Stimulated activated naive CD4-positive, alpha-beta T cell (primary cell): ENCODE measurements around the gene OR1C1.
"Not testable (repeated sequence)": the region's sequence is repeated elsewhere in the genome, so short reads cannot be mapped to it uniquely, and the experiment has no call there.

ENCODE experiments used
- DNase-seq, 6 experiments: peaks; one replicate each; lab custom pipeline; 2025; lab: John Stamatoyannopoulos, UW

The OR1C1 gene

GRCh38 chr1:247760456-247760855 is at the start of gene OR1C1:
TSS of gene OR1C1 (minus strand) at chr1:247760556. CDS start at chr1:247758406, 2,150 bp downstream.
- DNase-seq: no peak

- no peak for DNase-seq
Measured at GRCh38 chr1:247797518-247797917, 37.2 kb upstream of the OR1C1 start.

- DNase-seq: no peak
Measured at GRCh38 chr1:247769603-247770002, 9.2 kb upstream of the OR1C1 start.

GRCh38 chr1:247754311-247754710 is 6.0 kb downstream of the OR1C1 start:
- not testable (repeated sequence) for DNase-seq

GRCh38 chr1:247749870-247750269 is 10.5 kb downstream of the OR1C1 start:
- no peak for DNase-seq

- DNase-seq: no peak
Measured at GRCh38 chr1:247748041-247748440, 12.3 kb downstream of the OR1C1 start, which contains the start of gene OR14A2. TSS of gene OR14A2 (minus strand) at chr1:247748141.

GRCh38 chr1:247747616-247748015 is 12.7 kb downstream of the OR1C1 start:
- DNase-seq: no peak

- DNase-seq: no peak
Measured at GRCh38 chr1:247746391-247746935, 13.9 kb downstream of the OR1C1 start.

- DNase-seq: not testable (repeated sequence)
Measured at GRCh38 chr1:247742215-247742760, 18.1 kb downstream of the OR1C1 start.

GRCh38 chr1:247741756-247742155 is 18.6 kb downstream of the OR1C1 start:
- no peak for DNase-seq

- no peak for DNase-seq
Measured at GRCh38 chr1:247740721-247741120, 19.6 kb downstream of the OR1C1 start.

GRCh38 chr1:247738315-247738714 is 22.0 kb downstream of the OR1C1 start, which contains the start of gene OR14K1:
TSS of gene OR14K1 (plus strand) at chr1:247738615. CDS start at chr1:247738615, 0 bp downstream.
- DNase-seq: no peak

- no peak for DNase-seq
Measured at GRCh38 chr1:247721222-247721621, 39.1 kb downstream of the OR1C1 start.

- no peak for DNase-seq
Measured at GRCh38 chr1:247716546-247716945, 43.8 kb downstream of the OR1C1 start, which contains the start of gene OR6F1. TSS of gene OR6F1 (minus strand) at chr1:247716646. CDS start at chr1:247712755, 3,891 bp downstream.

- no peak for DNase-seq
Measured at GRCh38 chr1:247713753-247714152, 46.6 kb downstream of the OR1C1 start.

GRCh38 chr1:247710681-247711080 is 49.7 kb downstream of the OR1C1 start:
- DNase-seq: not testable (repeated sequence)
